A549 (cell line): ENCODE measurements around the gene ZFP36L1. TPM values are rescaled to one million over a fixed set of nuclear protein-coding genes. Genes with fewer than 3 reads are reported as not detected.

Experiments
- ATAC-seq, 2 experiments: fragments of 200-7000 bp in 1 of 2; fragments of >200 bp in 1 of 2; cut with Nextera tagmentation in 1 of 2; cut with Tn5 transposase in 1 of 2; 3 replicates each; pipeline versions ENCODE4 v1.8.0 to v1.9.1; 2018 to 2020; ENCODE audit warnings: mild to moderate bottlenecking in 1 of 2, moderate library complexity in 1 of 2
- CTCF ChIA-PET: fragments of 300-600 bp; sonication (Branson Sonifier 250); formaldehyde crosslinking; extraction: SDS; loops from one replicate; lab custom pipeline; 2021; ENCODE audit warnings: antibody characterized with exemption, inconsistent platforms; lab: Yijun Ruan, JAX
- POLR2A ChIA-PET: fragments of 350-600 bp; formaldehyde crosslinking; extraction: SDS; loops from one replicate; lab custom pipeline; 2021; ENCODE audit warnings: antibody characterized with exemption, inconsistent platforms; lab: Yijun Ruan, JAX
- DNase-seq, 2 experiments: peaks; one replicate each; pipeline versions ENCODE4 v3.0.0 to v3.0.0-alpha.2; 2011 to 2016; ENCODE audit warnings: low read depth in 1 of 2, low spot score in 1 of 2
- FAIRE-seq: peaks from 2 replicates; lab custom pipeline; 2011; peaks lifted over from hg19 to GRCh38; lab: Jason Lieb, UNC
- H3K27ac ChIP-seq, 2 experiments: fragments of >200 bp; sonication (Bioruptor Twin); formaldehyde crosslinking; 3 replicates each; pipeline ENCODE4 v1.5.1; 2016 to 2017
- H3K4me1 ChIP-seq: fragments of >200 bp; sonication (Bioruptor Twin); formaldehyde crosslinking; 3 replicates; pipeline ENCODE4 v1.6.1; 2016
- H3K4me2 ChIP-seq: fragments of >200 bp; sonication (Bioruptor Twin); formaldehyde crosslinking; 3 replicates; pipeline ENCODE4 v1.6.1; 2016
- H3K4me3 ChIP-seq: fragments of >200 bp; sonication (Bioruptor Twin); formaldehyde crosslinking; 3 replicates; pipeline ENCODE4 v1.5.1; 2016
- H3K9me3 ChIP-seq: fragments of >200 bp; sonication (Bioruptor Twin); formaldehyde crosslinking; 3 replicates; pipeline ENCODE4 v1.6.1; 2016
- EHF ChIP-seq: fragments of 250-450 bp; sonication (Bioruptor Pico); IDR thresholded peaks from 2 replicates; pipeline ENCODE4 v1.5.0; 2020; ENCODE audit warnings: mild to moderate bottlenecking
- EHMT2 ChIP-seq: fragments of 200-600 bp; sonication (generic); IDR thresholded peaks from 2 replicates; pipeline ENCODE4 v1.6.1; 2016; ENCODE audit warnings: antibody characterized with exemption, low read depth, mild to moderate bottlenecking, moderate library complexity
- ESRRA ChIP-seq: fragments of 150-350 bp; IDR thresholded peaks from 2 replicates; pipeline ENCODE4 v1.6.1; 2014; ENCODE audit warnings: mild to moderate bottlenecking, low read length, borderline replicate concordance
- FOSB ChIP-seq: fragments of 250-450 bp; sonication (Bioruptor Pico); IDR thresholded peaks from 2 replicates; pipeline ENCODE4 v1.5.0; 2020; ENCODE audit warnings: mild to moderate bottlenecking, moderate library complexity
- FOSL2 ChIP-seq, 2 experiments: fragments of 450-650 bp in 1 of 2; fragments of >200 bp in 1 of 2; sonication (Bioruptor Twin) in 1 of 2; formaldehyde crosslinking; IDR thresholded peaks; 2 replicates each; pipeline versions ENCODE4 v1.5.0 to v1.6.1; 2016 to 2020; ENCODE audit warnings: mild to moderate bottlenecking in 1 of 2, moderate library complexity in 1 of 2
- GATA3 ChIP-seq: IDR thresholded peaks from 2 replicates; pipeline ENCODE4 v1.6.1; 2012; ENCODE audit warnings: borderline replicate concordance
- HEYL ChIP-seq: fragments of 250-450 bp; sonication (Bioruptor Pico); IDR thresholded peaks from 2 replicates; pipeline ENCODE4 v1.8.0; 2021; ENCODE audit warnings: mild to moderate bottlenecking, moderate library complexity
- HOXA7 ChIP-seq: fragments of 250-450 bp; sonication (Bioruptor Pico); IDR thresholded peaks from 2 replicates; pipeline ENCODE4 v1.5.0; 2020; ENCODE audit warnings: mild to moderate bottlenecking, moderate library complexity
- JUN ChIP-seq, 2 experiments: fragments of >200 bp; sonication (Bioruptor Twin); formaldehyde crosslinking; IDR thresholded peaks; 2 replicates in 1 of 2; 3 replicates in 1 of 2; pipeline ENCODE4 v1.6.1; 2016 to 2017
- KDM1A ChIP-seq: fragments of 200-600 bp; sonication (generic); IDR thresholded peaks from 2 replicates; pipeline ENCODE4 v1.6.1; 2016; ENCODE audit warnings: low read depth, mild to moderate bottlenecking
- MAFK ChIP-seq: fragments of 450-650 bp; IDR thresholded peaks from 2 replicates; pipeline ENCODE4 v1.6.1; 2014; ENCODE audit not compliant: partially characterized antibody
- POLR2AphosphoS2 ChIP-seq: conservative IDR thresholded peaks from 2 replicates; pipeline ENCODE4 v1.6.1; 2012; ENCODE audit warnings: low read length, improper control_type of control experiment, inconsistent platforms
- RAD21 ChIP-seq, 2 experiments: fragments of >200 bp in 1 of 2; sonication (Bioruptor Twin) in 1 of 2; formaldehyde crosslinking in 1 of 2; IDR thresholded peaks in 1 of 2; conservative IDR thresholded peaks in 1 of 2; 2 replicates in 1 of 2; 3 replicates in 1 of 2; pipeline ENCODE4 v1.6.1; 2012 to 2018; ENCODE audit warnings: inconsistent platforms in 1 of 2
- RARB ChIP-seq: fragments of 250-450 bp; sonication (Bioruptor Pico); IDR thresholded peaks from 2 replicates; pipeline ENCODE4 v1.8.0; 2021; ENCODE audit warnings: mild to moderate bottlenecking, moderate library complexity
- RCOR1 ChIP-seq: fragments of 150-350 bp; IDR thresholded peaks from 2 replicates; pipeline ENCODE4 v1.6.1; 2014; ENCODE audit warnings: antibody characterized with exemption, low read length, low read depth
- RNF2 ChIP-seq: fragments of 200-600 bp; sonication (generic); IDR thresholded peaks from 2 replicates; pipeline ENCODE4 v1.6.1; 2016; ENCODE audit warnings: low read depth, mild to moderate bottlenecking, antibody characterized with exemption, moderate library complexity, borderline replicate concordance
- SREBF2 ChIP-seq: fragments of 450-650 bp; IDR thresholded peaks from 2 replicates; pipeline ENCODE4 v1.6.1; 2014; ENCODE audit warnings: mild to moderate bottlenecking, moderate library complexity
- TFCP2L1 ChIP-seq: fragments of 250-450 bp; sonication (Bioruptor Pico); IDR thresholded peaks from 2 replicates; pipeline ENCODE4 v1.5.0; 2021; ENCODE audit warnings: mild to moderate bottlenecking
- USF2 ChIP-seq: fragments of 450-650 bp; IDR thresholded peaks from 2 replicates; pipeline ENCODE4 v1.6.1; 2014; ENCODE audit warnings: antibody characterized with exemption
- WGBS: methylation state at CpG from one replicate; pipeline ENCODE4 v1.1.6; 2017; ENCODE audit errors: missing lambda C conversion rate; 5-methylcytosine and 5-hydroxymethylcytosine counted together
- polyA plus RNA-seq, 4 experiments: library from polyadenylated mRNA; depleted of rRNA in 3 of 4; stranded (reverse); fragments of >200 nt; fragmentation: RNase III in 1 of 4; extraction: RNeasy Plus Mini Kit Qiagen cat#74134 plus additional on column Dnase treatment in 1 of 4; gene quantifications; 2 replicates in 3 of 4; 3 replicates in 1 of 4; pipeline ENCODE4 v1.2.3, GENCODE V29; 2011 to 2017
- TF ChIP-seq, protein P1 (sequence below): IDR thresholded peaks from 2 replicates; pipeline ENCODE4 v1.6.1; 2012
- TF ChIP-seq, protein P2 (sequence below): fragments of >200 bp; sonication (Bioruptor Twin); formaldehyde crosslinking; IDR thresholded peaks from 3 replicates; pipeline ENCODE4 v1.6.1; 2016
- TF ChIP-seq, protein P3 (sequence below): fragments of 200-600 bp; sonication (generic); IDR thresholded peaks from 2 replicates; pipeline ENCODE4 v1.6.1; 2016; ENCODE audit warnings: antibody characterized with exemption, mild to moderate bottlenecking, moderate library complexity
- TF ChIP-seq, protein P4 (sequence below): IDR thresholded peaks from 2 replicates; pipeline ENCODE4 v1.6.1; 2012; ENCODE audit warnings: low read depth, borderline replicate concordance
- TF ChIP-seq, protein P5 (sequence below): fragments of 250-450 bp; sonication (Bioruptor Pico); IDR thresholded peaks from 2 replicates; pipeline ENCODE4 v1.5.0; 2021; ENCODE audit warnings: mild to moderate bottlenecking, moderate library complexity, borderline replicate concordance

The ZFP36L1 gene
- polyA plus RNA-seq, 2 of the 4 experiments (the other 2 are of a cell fraction): 76.4 to 114 TPM

DNA sequence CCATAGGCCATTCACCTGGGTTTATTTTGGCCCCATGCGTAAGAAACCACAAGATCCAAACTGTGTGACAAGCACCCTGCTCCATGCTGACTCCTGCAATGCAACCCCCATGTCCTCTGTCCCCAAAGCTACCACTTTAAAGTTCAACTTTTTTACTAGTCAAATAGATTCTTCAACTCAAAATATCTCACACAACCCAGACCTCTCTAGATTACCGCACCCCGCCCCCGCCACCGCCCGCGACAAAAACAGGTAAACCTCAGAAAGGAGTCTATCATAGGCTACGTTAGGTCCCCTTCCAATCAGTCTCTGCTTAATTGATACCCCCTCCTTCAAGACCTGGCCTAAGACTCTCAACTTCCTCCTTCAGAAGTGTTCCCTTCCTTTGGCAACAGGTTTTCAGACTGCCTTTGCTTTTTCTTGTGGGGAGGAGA, 2.2 kb downstream of the ZFP36L1 start:
- Histone ChIP-seq H3K4me3 (peak overlapping the region; percentile 95), H3K4me1 (peaks cover 27% of the 10 kb centered on the region), H3K27ac (peak overlapping the region; percentile 99 to 100), H3K4me2 (peak overlapping the region; percentile 92)
- no peak for ATAC-seq
- DNase-seq: no peak
- POLR2A ChIA-PET: interaction anchor here (1.0 to 10.7 kb wide), 8 partner anchors 23 to 846 kb away, joined by 3 to 187 read pairs (median 9); no protein-coding TSS in a partner anchor
- CTCF ChIA-PET: interaction anchor here (0.6 to 12.0 kb wide), 10 partner anchors 11 to 857 kb away, joined by 3 to 117 read pairs (median 4); no protein-coding TSS in a partner anchor
- 0% methylated on average over 4 of the region's 8 CpGs for WGBS
- no peak for FAIRE-seq
- TF ChIP-seq TFCP2L1 (CRISPR knock-in tag) (peak; percentile 73; the same call in 1 of the 2 replicates), POLR2AphosphoS2 (peak; percentile 73; the same call in 1 of the 2 replicates), JUN (IDR thresholded peaks at IDR 0.05) (peak in 1 of 2 experiments; percentile 7; a peak in 2 of 5 replicates), RCOR1 (no peak), ESRRA (no peak)
- TF ChIP-seq, all 56 proteins: peak for 3
- H3K9me3 ChIP-seq: no peaks in the 10 kb centered on the region

GRCh38 chr14:68789821-68790643, 2.8 kb downstream of the ZFP36L1 start:
- CTCF ChIA-PET: interaction anchor here (0.6 to 12.0 kb wide), 39 partner anchors 11 to 907 kb away, joined by 3 to 117 read pairs (median 4); no protein-coding TSS in a partner anchor
- H3K4me1 ChIP-seq: peaks cover 33% of the 10 kb centered on the region
- TF ChIP-seq EHF (CRISPR knock-in tag): no peak
- TF ChIP-seq, protein P1, sequence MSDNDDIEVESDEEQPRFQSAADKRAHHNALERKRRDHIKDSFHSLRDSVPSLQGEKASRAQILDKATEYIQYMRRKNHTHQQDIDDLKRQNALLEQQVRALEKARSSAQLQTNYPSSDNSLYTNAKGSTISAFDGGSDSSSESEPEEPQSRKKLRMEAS: peak; percentile 26; the same call in 1 of the 2 replicates
- TF ChIP-seq RNF2: peak; percentile 60; the same call in 1 of the 2 replicates
- TF ChIP-seq, protein P2, sequence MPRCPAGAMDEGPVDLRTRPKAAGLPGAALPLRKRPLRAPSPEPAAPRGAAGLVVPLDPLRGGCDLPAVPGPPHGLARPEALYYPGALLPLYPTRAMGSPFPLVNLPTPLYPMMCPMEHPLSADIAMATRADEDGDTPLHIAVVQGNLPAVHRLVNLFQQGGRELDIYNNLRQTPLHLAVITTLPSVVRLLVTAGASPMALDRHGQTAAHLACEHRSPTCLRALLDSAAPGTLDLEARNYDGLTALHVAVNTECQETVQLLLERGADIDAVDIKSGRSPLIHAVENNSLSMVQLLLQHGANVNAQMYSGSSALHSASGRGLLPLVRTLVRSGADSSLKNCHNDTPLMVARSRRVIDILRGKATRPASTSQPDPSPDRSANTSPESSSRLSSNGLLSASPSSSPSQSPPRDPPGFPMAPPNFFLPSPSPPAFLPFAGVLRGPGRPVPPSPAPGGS: no peak
- TF ChIP-seq, protein P3, sequence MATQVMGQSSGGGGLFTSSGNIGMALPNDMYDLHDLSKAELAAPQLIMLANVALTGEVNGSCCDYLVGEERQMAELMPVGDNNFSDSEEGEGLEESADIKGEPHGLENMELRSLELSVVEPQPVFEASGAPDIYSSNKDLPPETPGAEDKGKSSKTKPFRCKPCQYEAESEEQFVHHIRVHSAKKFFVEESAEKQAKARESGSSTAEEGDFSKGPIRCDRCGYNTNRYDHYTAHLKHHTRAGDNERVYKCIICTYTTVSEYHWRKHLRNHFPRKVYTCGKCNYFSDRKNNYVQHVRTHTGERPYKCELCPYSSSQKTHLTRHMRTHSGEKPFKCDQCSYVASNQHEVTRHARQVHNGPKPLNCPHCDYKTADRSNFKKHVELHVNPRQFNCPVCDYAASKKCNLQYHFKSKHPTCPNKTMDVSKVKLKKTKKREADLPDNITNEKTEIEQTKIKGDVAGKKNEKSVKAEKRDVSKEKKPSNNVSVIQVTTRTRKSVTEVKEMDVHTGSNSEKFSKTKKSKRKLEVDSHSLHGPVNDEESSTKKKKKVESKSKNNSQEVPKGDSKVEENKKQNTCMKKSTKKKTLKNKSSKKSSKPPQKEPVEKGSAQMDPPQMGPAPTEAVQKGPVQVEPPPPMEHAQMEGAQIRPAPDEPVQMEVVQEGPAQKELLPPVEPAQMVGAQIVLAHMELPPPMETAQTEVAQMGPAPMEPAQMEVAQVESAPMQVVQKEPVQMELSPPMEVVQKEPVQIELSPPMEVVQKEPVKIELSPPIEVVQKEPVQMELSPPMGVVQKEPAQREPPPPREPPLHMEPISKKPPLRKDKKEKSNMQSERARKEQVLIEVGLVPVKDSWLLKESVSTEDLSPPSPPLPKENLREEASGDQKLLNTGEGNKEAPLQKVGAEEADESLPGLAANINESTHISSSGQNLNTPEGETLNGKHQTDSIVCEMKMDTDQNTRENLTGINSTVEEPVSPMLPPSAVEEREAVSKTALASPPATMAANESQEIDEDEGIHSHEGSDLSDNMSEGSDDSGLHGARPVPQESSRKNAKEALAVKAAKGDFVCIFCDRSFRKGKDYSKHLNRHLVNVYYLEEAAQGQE: no peak
- no peak for TF ChIP-seq TFCP2L1 (CRISPR knock-in tag)
- TF ChIP-seq MAFK: no peak
- TF ChIP-seq RAD21 (conservative IDR thresholded peaks at IDR 0.05 in 1 of 2, IDR thresholded peaks at IDR 0.05 in 1 of 2): no peak; a peak in 1 of 5 replicates
- TF ChIP-seq GATA3: 0 out of 2 replicates have a peak, but pooled peaks have one; percentile 10
- no peak for TF ChIP-seq FOSL2 (IDR thresholded peaks at IDR 0.05)
- TF ChIP-seq FOSL2 (CRISPR knock-in tag; IDR thresholded peaks at IDR 0.05): no peak
- TF ChIP-seq RCOR1: no peak
- no peak for TF ChIP-seq RARB (CRISPR knock-in tag)
- no peak for TF ChIP-seq EHMT2
- TF ChIP-seq JUN (IDR thresholded peaks at IDR 0.05): peak in 1 of 2 experiments; percentile 54; a peak in 2 of 5 replicates
- TF ChIP-seq, protein P4, sequence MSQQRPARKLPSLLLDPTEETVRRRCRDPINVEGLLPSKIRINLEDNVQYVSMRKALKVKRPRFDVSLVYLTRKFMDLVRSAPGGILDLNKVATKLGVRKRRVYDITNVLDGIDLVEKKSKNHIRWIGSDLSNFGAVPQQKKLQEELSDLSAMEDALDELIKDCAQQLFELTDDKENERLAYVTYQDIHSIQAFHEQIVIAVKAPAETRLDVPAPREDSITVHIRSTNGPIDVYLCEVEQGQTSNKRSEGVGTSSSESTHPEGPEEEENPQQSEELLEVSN: no peak
- TF ChIP-seq ESRRA: no peak
- TF ChIP-seq HOXA7: no peak
- no peak for TF ChIP-seq USF2
- TF ChIP-seq KDM1A: no peak
- no peak for TF ChIP-seq SREBF2
- no peak for TF ChIP-seq HEYL (CRISPR knock-in tag)
- no peak for TF ChIP-seq FOSB
- TF ChIP-seq, protein P5, sequence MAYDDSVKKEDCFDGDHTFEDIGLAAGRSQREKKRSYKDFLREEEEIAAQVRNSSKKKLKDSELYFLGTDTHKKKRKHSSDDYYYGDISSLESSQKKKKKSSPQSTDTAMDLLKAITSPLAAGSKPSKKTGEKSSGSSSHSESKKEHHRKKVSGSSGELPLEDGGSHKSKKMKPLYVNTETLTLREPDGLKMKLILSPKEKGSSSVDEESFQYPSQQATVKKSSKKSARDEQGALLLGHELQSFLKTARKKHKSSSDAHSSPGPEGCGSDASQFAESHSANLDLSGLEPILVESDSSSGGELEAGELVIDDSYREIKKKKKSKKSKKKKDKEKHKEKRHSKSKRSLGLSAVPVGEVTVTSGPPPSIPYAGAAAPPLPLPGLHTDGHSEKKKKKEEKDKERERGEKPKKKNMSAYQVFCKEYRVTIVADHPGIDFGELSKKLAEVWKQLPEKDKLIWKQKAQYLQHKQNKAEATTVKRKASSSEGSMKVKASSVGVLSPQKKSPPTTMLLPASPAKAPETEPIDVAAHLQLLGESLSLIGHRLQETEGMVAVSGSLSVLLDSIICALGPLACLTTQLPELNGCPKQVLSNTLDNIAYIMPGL: no peak

More at GRCh38 chr14:68789821-68790643, 2.8 kb downstream of the ZFP36L1 start:
- 2% methylated on average over 28 of the region's 45 CpGs for WGBS
- peak overlapping the region; percentile 92 for H3K4me2 ChIP-seq
- peak overlapping the region; percentile 99 to 100 for H3K27ac ChIP-seq
- DNase-seq: peak in 1 of 2 experiments; percentile 45
- ATAC-seq: peak in 1 of 2 experiments; percentile 0; a peak in 3 of 6 replicates
- H3K9me3 ChIP-seq: no peaks in the 10 kb centered on the region
- POLR2A ChIA-PET: interaction anchor here (0.8 to 10.7 kb wide), 14 partner anchors 10 to 856 kb away, joined by 3 to 187 read pairs (median 4); no protein-coding TSS in a partner anchor
- H3K4me3 ChIP-seq: peak overlapping the region; percentile 95
- no peak for FAIRE-seq
